HS-27A (cell line): ENCODE data around the gene ZNF358.

Experiments
- DNase-seq: peaks from one replicate; pipeline ENCODE4 v3.0.0-alpha.2; 2012; ENCODE audit warnings: low read depth, missing footprints

ZNF358 gene

DNA sequence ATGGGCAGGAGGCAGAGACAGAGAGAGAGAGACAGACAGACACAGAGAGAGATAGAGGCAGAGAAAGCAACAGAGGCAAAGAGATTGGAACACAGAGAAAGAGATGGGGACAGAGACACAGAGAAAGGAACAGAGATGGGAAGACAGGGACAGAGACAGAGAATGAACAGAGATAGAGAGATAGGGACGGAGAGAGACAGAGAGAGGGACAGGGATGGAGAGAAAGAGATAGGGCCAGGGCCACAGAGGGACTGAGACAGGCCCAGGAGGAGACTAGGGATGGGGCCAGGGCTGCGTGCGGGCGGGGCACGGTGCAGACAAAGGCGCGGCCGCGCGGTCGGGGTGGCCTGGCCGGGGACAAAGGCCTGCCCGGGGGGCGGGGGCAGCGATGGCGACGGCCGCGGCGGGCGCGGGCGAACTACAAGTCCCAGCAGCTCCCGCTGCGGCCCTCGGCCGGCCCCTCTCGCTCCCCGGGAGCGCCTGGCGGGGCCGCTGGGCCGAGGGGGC lies at the start of gene ZNF358:
ZNF358 (plus strand) TSS at position 459 of the 507 bp plus-strand sequence. CDS start 3,140 bp downstream, outside the sequence.
- no peak for DNase-seq

DNA sequence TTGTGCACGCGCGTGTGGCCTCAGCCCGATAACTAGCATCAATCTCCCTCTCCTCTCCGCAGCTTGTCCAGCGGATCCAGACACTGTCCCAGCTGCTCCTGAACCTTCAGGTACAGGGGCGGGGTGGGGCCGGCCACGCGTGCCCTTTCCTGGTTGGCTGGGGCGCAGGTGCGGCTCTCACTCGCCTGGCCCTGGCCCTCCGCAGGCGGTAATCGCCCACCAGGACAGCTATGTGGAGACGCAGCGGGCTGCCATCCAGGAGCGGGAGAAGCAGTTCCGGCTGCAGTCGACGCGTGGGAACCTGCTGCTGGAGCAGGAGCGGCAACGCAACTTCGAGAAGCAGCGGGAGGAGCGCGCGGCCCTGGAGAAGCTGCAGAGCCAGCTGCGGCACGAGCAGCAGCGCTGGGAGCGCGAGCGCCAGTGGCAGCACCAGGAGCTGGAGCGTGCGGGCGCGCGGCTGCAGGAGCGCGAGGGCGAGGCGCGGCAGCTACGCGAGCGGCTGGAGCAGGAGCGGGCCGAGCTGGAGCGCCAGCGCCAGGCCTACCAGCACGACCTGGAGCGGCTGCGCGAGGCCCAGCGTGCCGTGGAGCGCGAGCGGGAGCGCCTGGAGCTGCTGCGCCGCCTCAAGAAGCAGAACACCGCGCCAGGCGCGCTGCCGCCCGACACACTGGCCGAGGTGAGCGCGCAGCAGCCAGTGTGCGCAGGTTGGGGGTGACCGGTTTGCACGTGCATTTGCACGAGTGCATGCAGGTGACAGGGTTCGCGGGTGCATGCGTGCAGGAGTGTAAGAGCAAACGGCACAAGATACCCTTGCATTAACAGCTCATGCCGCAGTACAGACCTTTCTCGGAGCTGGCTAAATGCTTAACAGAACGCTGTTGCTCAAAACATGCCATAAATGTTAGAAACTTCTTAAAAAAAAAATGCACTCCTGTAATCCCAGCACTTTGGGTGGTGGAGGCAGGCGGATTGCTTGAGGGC lies 48.6 kb upstream of the ZNF358 start:
- DNase-seq = no peak

DNA sequence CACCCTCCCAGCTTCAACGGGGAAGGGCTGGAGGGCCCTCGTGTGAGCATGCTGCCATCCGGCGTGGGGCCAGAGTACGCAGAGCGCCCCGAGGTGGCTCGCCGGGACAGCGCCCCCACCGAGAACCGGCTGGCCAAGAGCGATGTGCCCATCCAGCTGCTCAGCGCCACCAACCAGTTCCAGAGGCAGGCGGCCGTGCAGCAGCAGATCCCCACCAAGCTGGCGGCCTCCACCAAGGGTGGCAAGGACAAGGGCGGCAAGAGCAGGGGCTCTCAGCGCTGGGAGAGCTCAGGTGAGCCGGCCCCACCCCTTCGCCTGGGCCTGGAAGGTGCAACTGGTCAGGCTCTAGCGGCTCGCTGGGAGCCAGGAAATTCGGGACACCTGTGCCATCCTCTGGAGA lies 47.1 kb upstream of the ZNF358 start:
- no peak for DNase-seq

DNA sequence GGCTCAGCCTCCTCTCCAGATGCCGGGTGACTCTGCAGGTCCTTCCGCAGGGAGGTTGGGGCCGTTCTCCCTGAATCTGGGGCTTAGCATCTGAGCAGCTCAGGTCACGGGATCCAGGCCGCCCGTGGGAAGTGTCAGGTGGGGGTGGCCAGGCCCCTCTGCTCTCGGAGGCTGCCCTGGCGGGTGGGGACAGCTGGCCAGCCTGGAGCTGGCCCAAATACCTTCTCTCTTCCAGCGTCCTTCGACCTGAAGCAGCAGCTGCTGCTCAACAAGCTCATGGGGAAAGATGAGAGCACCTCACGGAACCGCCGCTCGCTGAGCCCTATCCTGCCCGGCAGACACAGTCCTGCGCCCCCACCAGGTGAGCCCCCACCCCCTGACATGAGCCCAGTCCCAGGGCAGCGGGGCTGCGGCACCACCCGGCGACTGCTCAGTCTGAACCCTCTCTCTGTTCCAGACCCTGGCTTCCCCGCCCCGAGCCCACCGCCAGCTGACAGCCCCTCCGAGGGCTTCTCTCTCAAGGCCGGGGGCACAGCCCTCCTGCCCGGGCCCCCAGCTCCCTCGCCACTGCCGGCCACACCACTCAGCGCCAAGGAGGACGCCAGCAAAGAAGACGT lies 46.1 kb upstream of the ZNF358 start:
- no peak for DNase-seq

DNA sequence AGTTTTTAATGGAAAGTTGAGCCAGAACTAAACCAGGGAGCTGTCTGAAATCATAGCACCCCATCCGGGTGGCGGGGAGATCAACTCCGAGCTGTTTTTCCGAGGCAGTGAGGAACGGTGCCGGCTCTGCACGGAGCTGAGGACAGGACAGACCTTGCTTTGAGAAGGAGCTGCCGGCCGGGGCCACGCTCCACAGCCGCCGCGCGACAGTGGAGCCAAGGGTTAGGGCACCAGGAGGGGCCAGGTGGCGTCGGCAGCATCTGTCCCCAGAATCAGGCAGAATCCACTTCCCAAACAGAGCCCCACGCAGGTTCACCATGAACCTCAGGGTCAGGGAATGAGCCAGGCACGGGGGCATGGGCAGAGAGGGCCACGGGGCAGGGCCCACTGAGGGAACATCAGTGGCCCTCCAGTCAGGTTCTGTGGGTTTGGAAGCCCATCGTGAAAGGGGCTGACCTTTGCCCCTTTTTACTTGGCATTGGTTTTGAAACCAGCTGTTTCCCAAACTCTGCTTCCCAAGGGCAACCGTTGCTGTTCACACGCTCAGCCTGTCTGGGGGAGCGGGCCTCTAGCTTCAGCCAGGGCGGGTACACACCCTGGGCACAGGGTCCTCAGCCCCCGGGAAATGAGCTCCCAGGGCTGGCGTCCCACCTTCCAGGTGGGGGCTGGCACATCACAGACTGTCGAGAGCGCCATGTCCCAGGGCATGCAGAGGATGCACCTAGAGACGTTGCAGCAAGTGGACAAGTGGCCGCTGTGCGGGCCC lies 45.2 kb upstream of the ZNF358 start:
- DNase-seq = no peak

DNA sequence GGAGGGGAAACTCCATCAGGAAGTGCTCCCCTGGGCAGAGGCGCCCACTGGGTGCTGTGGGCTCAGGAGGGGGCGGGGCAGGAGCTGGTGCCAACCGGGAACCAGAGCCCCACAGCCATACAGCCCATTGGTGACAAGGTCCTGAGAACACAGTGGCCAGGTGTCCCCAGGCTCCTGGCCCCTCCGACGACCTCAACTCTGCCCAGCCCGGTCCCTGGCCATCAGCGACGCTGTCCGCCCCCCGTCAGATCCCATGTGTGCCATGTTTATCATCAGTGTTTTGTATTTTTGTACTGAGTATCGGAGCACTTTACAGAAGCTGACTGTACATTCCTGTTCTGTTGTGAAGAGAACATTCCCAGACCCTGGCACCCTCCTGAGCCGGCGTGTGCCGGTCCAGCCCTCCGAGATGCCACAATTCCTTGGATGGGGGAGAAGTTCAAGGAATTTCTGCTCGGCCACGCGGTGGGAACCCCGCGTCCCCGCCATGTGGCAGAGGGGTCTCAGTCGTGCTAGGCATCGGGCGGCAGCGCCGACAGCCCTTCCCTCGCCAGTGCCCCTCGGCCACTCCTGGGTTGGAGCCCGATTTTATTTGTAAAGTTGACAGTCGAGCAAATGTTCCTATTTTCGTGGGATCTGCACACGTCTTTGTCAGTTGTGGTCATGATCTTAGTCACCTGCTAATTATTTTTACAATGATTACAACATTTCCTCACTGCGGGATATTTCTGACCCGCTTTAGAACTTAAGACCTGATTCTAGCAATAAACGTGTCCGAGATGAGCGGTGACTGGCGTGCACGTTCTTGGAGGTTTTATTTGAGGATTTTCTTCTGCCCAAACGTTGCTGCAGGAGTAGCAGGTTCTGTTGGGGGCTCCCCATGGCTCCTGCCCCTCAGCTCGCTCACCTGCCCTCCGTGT lies 43.9 kb upstream of the ZNF358 start:
- DNase-seq = no peak

DNA sequence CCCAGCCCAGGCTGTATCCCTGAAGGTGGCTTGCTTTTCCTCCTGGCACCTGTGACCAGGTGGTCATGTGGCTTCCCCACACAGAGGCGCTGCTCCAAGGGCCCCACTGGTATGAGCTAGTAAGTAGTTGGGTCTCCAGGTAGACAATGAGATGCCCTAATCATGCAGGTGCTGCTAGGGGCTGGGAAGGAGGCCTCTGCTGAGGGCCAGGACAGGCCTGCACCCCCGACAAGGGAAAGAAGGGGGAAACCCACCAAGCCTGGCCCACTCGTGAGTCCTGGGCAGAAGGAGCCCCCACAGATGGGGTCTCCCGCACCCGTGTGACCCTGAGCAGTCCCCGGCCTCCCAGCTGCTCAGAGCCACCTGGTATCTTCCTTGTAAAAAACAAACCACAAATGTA lies 40.2 kb upstream of the ZNF358 start:
- no peak for DNase-seq

DNA sequence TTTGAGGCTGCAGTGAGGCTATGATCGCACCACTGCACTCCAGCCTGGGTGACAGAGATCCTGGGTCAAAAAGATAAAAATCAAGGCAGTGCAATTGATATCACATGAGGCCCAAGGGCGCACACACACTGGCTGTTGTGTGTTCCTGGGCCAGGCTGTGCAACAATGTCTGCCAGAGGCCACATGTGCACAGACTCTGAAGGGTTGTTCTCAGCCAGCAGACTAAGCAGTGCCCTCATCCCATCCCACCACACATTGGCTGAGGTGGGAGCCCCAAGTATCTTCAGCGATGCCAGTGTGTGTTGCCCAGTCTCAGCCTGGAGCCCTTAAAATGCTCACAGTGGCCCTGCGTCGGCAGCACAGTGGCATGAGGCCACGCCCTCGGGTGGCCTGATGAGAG lies 39.7 kb upstream of the ZNF358 start:
- no peak for DNase-seq

DNA sequence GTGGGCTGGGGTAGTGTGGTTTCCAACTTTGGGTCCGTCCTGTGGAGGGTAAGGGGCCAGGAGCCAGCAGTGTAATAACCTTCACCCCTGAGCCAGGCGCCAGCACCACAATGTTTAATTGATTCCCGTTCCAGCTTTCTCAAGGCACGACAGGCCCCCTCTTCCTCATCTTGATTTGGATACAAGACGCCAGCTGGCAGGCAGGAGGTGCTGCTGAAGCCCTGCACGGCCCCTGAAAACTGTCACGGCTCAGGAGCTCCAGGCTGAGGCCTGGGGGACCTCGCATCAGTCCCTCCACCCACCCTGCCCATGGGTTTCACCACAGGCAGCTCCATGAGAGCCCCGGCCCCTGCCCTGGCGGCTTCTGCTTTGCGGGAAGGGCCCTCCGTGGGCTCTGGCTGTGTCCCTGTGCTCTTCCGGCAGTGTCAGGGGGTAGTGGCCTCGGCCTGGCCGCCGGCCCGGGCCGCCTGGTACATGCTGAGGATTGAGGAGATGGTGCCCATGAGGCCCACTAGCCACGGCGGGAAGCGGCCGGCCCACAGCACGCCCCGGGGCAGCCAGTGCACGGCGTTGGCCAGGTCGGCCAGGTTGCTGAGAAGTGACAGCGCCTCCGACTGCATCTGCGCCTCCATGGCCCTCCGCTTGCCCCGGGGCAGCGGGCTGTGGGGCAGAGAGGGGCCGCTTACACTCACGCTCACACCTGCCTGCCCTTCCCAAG lies 39.0 kb upstream of the ZNF358 start:
- DNase-seq = no peak

DNA sequence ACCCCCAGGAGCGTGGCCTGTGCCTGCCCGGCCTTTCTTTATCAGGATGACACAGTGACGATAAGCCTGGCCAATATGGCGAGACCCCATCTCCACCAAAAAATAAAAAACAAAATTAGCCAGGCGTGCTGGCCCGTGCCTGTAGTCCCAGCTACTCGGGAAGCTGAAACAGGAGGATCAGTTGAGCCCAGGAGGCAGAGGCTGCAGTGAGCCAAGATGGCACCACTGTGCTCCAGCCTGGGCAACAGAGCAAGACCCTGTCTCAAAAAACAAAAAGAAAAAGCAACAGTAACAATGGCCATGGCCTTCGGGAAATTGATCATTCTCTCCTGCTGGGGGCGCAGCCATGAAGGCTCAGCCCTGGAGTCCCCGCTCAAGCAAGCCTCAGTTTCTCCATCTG lies 38.1 kb upstream of the ZNF358 start:
- no peak for DNase-seq

DNA sequence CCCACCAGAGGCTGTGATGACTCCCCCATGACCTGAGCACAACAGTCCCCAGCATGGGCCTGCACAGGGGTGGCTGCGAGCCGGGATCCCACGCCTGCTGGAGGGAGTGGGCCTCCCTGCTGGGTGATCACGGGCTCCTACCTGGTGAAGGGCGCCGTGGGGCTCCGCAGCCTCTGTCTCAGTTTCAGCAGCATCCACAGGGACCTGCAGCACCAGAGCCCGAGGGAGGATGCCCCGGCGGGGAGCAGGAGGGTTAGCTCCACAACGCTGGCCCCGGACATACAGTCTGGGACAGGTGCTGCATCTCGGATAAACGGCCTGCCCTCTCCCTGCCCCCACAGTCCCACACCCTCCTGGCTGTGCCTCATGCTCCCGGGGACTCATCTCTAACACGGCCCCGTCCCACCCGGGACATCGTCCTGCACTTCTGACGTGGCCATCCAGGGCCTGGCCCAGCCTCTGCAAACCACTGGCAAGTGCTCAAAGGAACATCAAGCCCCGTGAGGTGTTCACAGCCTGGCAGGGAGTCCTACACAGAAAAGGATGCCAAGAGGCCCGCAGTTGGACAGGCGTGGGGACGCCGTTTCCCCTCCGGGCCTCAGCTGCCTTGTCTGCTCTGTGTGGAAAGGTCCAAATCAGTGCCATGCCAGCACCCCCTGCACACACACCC lies 37.6 kb upstream of the ZNF358 start:
- DNase-seq = no peak

DNA sequence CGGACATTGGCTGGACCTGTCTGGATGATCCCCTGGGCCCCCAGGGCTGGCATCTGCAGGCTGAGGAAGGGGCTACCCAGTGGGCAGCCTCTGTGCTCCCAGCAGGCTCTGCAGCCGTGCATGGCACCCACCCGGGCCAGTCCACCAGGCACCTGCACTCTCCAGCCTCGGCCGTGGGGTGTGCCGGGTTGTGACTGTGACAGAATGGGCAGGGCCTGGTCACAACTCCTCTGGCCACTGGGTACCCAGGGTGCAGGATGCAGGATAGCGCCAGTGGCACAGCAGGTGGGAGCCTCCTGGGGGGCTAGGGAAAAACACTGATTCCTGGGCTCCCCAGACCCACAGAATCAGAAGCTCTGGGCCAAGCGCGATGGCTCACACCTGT lies 37.1 kb upstream of the ZNF358 start:
- no peak for DNase-seq

DNA sequence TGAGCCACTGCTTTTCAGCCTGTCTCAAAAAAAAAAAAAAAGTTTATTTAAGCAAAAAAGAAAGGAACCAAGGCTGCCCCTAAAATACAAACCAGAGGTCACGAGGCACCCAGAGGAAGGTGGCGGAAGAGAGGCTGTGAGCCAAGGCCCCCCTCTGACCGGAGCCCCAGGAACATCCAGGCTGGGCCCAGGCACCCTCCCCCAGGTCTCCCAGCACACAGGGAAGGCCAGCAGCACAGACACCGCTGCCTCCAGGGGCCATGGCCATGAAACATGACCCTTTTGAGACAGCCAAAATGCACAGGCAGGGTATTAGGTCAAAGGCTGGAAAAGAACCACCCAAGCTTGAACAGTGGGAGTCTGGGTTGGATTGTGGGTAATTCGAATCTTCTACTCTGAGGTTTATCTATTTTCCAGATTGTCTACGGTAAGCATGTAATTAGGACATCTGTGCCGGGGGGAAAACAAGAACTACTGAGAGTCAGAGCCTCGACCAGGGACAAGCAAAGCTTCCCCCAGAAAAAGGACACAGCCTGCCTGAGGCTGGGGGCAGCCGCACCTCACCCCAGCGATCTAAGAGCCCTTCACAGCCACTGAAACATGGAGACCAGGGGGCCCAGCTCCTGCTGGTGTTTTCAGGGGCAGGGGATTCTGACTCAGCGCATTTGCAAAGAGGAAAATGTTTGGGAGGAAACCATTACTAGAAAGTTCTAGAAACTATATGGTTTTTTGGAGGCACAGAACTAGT lies 35.5 kb upstream of the ZNF358 start:
- DNase-seq = no peak

DNA sequence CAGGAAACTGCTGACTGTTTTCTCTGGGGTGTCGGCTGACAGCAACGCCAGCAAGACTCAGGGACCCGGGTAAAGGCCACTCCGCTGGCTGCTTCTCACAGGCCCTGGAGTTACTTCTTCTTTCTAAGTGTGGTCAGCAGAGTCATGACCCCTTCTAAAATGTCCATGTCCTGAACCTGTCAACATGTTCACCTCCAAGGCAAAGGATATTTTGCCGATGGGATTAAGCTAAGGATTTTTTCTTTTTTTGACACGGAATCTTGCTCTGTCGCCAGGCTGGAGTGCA lies 35.0 kb upstream of the ZNF358 start:
- no peak for DNase-seq

DNA sequence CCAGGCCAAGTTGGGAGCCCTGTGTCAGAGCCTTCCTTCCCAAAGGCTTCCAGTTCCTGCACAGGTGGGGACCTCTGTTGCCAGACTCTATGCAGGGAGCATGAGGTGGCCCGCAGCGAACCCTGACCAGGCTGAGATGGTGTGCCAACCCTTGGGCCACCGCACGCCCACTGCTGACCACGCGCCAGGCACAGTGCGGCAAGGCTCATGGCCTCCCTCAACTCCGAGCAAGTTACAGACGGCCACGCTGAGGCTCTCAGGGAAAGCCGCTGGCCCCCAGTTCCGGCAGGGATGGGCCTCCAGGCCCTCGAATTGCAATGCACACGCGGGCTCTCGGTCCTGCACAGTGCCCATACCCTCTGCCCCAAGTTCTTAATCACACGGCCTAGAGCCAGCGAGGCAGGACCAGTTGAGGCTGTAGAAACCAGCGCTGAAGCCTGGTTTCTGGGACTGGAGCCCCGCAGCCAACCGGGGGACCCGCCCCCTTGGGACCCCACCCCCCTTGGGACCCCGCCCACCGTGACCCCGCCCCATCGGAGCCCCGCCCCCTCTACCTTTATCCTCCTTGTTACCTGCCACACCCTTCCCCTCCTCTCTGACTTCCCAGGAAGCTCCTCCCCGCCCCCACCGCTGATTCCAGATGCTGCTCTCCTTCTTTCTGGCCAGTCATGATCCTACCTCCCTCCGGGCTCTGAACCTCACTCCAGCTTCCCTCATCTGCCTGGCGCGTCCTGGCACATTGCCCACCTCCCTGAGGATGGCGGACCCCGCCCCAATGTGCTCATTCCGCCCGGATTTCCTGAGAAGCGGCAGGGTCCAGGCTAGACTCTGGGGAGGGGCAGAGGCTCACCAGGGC lies 33.1 kb upstream of the ZNF358 start:
- DNase-seq = no peak

DNA sequence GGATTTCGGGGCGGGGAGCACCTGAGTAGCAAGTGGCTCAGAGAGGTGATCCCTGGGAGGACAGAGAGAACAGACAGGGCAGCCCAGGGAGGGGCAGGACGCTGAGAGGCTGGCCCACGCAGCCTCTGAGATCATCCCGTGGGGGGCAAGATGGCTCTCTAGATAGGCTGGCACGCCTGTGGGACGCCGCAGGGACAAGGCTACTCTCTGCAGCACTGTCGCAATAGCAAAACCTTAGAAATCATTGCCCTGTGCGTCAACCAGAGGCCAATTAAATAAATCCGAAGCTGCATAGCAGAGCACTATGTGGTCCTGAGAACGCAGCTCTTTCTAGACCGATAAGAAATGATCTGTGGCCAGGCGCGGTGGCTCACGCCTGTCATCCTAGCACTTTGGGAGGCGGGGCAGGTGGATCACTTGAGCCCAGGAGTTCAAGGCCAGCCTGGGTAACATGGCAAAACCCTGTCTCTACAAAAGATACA lies 32.1 kb upstream of the ZNF358 start:
- no peak for DNase-seq

DNA sequence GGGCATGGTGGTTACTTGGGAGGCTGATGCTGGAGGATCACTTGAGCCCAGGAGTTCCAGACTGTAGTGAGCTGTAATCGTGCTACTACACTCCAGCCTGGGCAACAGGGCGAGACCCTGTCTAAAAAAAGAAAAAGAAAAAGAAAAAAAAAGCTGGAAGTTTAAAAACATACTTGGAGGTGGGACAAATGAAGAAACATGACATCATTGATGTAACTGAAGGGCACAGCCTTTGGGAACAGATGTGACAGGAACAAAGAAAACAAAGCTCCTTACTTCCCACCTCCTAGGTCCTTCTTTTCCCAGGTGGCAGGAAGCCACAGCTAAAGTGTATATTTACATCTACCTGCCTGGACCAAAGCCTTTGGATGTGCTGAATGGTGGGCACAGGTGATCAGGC lies 29.0 kb upstream of the ZNF358 start:
- no peak for DNase-seq

DNA sequence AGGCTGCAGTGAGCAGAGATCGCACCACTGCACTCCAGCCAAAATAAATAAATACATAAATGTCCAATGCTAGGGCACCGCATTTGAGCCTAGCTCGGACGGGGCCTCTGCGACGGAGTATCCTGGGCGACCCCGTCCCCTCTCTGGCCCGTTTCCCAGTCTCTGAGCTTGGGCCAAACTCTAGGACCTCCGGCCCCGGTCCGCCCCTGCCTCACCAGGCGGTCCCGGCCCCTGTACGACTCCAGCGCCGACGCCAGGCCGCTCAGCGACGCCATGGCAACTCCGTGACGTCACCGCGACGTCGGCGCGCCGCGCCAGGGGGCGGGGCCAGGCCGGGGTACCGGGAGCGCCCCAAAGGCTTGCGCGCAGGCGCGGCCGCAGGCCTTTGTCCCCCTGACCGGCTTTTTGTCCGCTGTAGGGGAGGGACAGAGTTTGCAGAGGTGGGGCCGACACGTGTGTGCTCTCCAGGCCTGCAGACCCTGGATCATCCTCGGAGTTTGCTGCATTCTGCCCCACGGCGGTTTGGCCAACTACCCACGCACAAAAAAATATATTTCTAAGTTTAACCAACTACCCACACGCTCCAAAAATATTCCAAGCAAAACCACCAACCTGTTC lies 27.1 kb upstream of the ZNF358 start, which contains the start of gene PEX11G:
PEX11G (minus strand) TSS at position 300 of the 618 bp plus-strand sequence; CDS start at position 275, 25 bp downstream.
- peak; percentile 22 for DNase-seq
